HUES64 (cell line): ENCODE results near the gene COL3A1.

Experiments
- H3K27ac ChIP-seq: 2 replicates; pipeline ENCODE4 v1.7.0; 2013; ENCODE audit warnings: low read depth, low read length, inconsistent platforms
- H3K27me3 ChIP-seq: 2 replicates; pipeline ENCODE4 v1.6.1; 2013; ENCODE audit warnings: mild to moderate bottlenecking, low read length; ENCODE audit not compliant: insufficient read depth
- H3K36me3 ChIP-seq: 2 replicates; pipeline ENCODE4 v1.6.1; 2013; ENCODE audit warnings: mild to moderate bottlenecking, low read length; ENCODE audit not compliant: insufficient read depth
- H3K4me1 ChIP-seq: 2 replicates; pipeline ENCODE4 v1.6.1; 2013; ENCODE audit warnings: mild to moderate bottlenecking, low read length, moderate library complexity; ENCODE audit not compliant: insufficient read depth
- H3K4me3 ChIP-seq: 2 replicates; pipeline ENCODE4 v1.5.1; 2013; ENCODE audit warnings: mild to moderate bottlenecking, low read length, moderate library complexity
- H3K9ac ChIP-seq: 2 replicates; pipeline ENCODE4 v1.6.1; 2013; ENCODE audit warnings: mild to moderate bottlenecking, low read depth, low read length
- H3K9me3 ChIP-seq: 2 replicates; pipeline ENCODE4 v1.6.1; 2013; ENCODE audit warnings: low read depth, low read length; ENCODE audit not compliant: insufficient read depth
- WGBS: fragments of 150-250, 120-280 bp; methylation state at CpG from one replicate; pipeline ENCODE4 v1.1.7; 2013; ENCODE audit warnings: missing lambda C conversion rate; 5-methylcytosine and 5-hydroxymethylcytosine counted together

Gene COL3A1

DNA sequence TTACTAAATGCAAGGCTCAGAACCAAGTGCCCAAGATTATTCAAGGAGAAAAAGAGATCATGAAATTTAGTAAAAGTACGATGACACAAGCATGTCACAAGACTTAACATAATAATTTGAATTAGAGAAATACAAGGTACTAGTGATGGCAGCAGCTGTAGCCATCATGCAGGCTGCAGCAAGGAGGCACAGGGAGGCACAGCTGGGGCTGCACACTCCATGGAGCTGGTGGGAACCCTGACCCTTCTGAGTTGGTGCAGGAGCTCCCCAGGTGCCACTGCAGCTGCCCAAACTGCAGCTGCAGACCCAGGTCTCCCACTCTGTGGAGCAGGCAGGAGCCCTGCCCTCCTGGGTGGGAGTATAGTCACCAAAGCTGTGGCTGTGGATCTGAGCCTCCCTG, 46.0 kb downstream of the COL3A1 start:
- no peaks in the 10 kb centered on the region for H3K36me3 ChIP-seq
- no peaks in the 10 kb centered on the region for H3K9me3 ChIP-seq
- no peak overlapping the region for H3K4me3 ChIP-seq
- peaks cover 10% of the 10 kb centered on the region for H3K4me1 ChIP-seq
- H3K27ac ChIP-seq: no peak overlapping the region
- H3K9ac ChIP-seq: no peak overlapping the region
- no peaks in the 10 kb centered on the region for H3K27me3 ChIP-seq
- WGBS: 100% methylated on average over 1 of the region's 1 CpG

DNA sequence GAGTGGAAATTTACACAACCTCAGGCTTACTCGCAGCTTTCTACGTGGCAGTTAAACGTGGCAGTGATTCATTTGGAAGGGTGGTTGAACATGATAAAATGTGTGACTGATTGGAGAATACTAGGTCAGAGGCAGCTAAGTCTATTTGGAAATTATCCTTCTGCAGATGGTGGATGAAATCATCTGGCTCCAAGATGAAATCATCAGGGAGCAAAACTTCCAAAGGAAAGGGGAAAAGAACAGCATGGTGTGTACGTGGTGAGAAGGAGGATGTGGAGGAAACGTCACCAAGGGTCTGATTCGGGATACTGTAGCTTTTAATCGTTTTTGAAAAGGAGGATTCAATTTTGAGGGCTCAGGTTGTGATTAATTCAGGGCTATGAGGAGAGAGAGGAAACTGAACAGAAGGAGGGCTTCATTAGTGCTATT, 47.9 kb downstream of the COL3A1 start:
- H3K4me1 ChIP-seq: no peaks in the 10 kb centered on the region
- no peaks in the 10 kb centered on the region for H3K36me3 ChIP-seq
- 89% methylated on average over 7 of the region's 7 CpGs for WGBS
- H3K9ac ChIP-seq: no peak overlapping the region
- no peaks in the 10 kb centered on the region for H3K27me3 ChIP-seq
- H3K4me3 ChIP-seq: no peak overlapping the region
- no peaks in the 10 kb centered on the region for H3K9me3 ChIP-seq
- no peak overlapping the region for H3K27ac ChIP-seq

DNA sequence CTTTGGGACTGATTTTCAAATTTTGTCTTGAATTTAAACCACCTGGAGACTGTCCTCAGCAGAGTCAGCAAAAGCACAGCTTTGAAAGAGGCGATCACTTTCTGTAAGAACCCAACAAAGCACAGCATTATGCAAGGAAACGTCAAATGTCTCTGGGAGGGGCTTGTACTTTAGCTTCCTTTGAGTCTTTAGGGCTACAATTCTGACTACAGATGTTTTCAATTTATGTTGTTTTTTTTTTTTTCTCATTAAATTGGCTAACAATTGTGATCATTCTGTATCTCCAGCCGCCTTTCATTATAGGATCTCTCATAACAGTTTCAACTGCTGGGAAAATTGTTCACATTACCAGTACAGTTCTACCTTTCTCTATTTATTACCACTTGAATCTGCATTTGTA, 48.3 kb downstream of the COL3A1 start:
- Histone ChIP-seq H3K27ac (no peak overlapping the region), H3K9ac (no peak overlapping the region), H3K27me3 (no peaks in the 10 kb centered on the region), H3K9me3 (no peaks in the 10 kb centered on the region), H3K4me1 (no peaks in the 10 kb centered on the region), H3K36me3 (no peaks in the 10 kb centered on the region), H3K4me3 (no peak overlapping the region)
- 86% methylated on average over 3 of the region's 3 CpGs for WGBS

DNA sequence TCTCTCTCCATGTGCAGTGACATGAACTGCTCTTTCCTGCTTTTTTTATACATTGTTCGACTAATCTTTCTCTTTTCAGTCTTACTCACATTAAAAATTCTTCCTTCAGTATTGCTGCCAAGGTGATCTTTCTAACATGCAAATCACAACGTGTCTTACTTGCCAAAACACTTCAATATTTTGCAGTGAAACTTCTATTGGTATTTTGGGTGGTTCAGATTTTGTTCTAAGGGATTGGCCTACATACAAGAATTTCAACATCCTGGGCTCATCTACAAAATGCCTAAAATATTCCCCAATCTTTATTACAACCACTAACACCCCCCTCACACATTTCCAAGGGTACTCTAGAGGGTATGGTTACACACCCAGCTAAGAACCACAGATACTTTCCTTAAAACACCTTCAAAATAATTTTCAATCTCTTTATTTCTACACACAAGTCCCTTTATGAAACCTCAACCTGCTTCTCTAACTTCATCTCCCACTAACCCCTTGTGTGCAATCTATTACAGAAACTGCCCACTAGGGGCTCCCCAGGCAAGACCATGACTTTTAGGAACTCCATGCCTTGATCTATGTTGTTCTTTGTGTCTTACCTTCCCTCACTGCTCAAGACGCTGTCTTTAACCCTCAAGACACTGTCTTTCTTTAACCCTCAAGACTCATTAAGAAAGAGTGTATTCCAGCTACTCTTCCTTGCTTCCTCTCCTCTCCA, 50.9 kb downstream of the COL3A1 start:
- Histone ChIP-seq H3K4me1 (no peaks in the 10 kb centered on the region), H3K27me3 (no peaks in the 10 kb centered on the region), H3K9ac (no peak overlapping the region), H3K4me3 (no peak overlapping the region), H3K27ac (no peak overlapping the region), H3K36me3 (no peaks in the 10 kb centered on the region), H3K9me3 (no peaks in the 10 kb centered on the region)
- WGBS: 78% methylated on average over 3 of the region's 3 CpGs

DNA sequence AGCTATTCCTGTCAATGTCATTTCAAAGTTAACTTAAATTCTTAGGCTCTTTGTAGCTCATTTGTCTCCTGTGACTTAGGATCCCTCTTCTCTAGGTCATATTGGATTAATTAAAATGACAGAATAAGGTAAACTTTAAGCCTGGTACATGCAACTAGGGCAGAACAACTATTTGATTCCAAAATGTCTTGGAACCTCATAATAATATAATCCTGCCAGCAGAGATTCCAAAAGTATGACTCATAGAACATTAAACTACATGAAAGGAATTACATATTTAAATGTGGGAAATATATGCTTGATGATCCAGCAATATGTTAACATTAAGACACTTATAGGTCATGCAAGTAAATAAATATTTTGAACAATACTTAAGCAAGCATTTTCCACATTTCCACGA, 63.3 kb downstream of the COL3A1 start:
- Histone ChIP-seq H3K27me3 (no peaks in the 10 kb centered on the region), H3K9me3 (no peaks in the 10 kb centered on the region), H3K36me3 (peaks cover 12% of the 10 kb centered on the region), H3K27ac (no peak overlapping the region), H3K4me3 (no peak overlapping the region), H3K4me1 (no peaks in the 10 kb centered on the region), H3K9ac (no peak overlapping the region)
- whole genome bisulfite sequencing: no CpG with 5 or more reads among the region's 1 CpG

DNA sequence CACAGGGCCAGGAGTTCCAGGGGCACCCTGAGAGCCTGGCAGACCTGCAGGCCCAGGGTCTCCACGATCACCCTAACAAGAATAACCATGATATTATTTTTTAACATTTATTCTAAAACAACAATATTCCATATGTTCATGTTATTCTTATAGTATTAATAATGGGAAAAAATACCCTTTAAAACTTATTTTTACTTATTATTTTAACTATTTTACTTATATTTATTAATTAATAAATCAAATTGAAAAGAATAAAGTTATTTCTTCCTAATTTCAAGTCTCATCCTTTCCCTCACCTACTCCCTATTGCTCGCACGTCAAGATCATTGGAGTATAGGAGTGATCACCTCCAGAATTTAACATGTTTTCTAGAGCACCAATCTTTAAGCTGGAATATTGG, 71.7 kb downstream of the COL3A1 start:
- no peaks in the 10 kb centered on the region for H3K4me1 ChIP-seq
- no peak overlapping the region for H3K27ac ChIP-seq
- no peak overlapping the region for H3K9ac ChIP-seq
- H3K9me3 ChIP-seq: no peaks in the 10 kb centered on the region
- peaks cover 14% of the 10 kb centered on the region for H3K36me3 ChIP-seq
- WGBS: no CpG with 5 or more reads among the region's 3 CpGs
- no peak overlapping the region for H3K4me3 ChIP-seq
- H3K27me3 ChIP-seq: no peaks in the 10 kb centered on the region

DNA sequence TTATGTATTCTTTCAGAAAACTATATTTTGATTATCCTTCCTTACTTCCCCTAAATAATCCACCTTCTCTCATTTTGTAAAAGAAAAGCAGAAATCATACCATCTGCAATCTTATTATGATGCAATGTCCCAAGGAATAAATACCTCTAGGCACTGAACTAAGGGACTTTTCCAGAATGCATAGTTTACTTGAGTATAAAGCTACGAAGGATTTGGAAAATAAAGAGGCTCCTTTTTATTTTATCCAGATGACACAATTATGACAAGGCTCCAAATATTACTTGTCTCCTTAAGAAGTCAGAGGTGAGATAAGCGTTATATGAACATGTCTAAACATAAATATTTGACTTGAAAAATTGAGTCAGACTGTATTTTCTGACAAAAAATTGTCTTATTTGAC, 72.1 kb downstream of the COL3A1 start:
- H3K4me3 ChIP-seq: no peak overlapping the region
- H3K9ac ChIP-seq: no peak overlapping the region
- no peaks in the 10 kb centered on the region for H3K27me3 ChIP-seq
- H3K27ac ChIP-seq: no peak overlapping the region
- H3K9me3 ChIP-seq: no peaks in the 10 kb centered on the region
- peaks cover 14% of the 10 kb centered on the region for H3K36me3 ChIP-seq
- no CpG with 5 or more reads among the region's 2 CpGs for WGBS
- H3K4me1 ChIP-seq: no peaks in the 10 kb centered on the region

DNA sequence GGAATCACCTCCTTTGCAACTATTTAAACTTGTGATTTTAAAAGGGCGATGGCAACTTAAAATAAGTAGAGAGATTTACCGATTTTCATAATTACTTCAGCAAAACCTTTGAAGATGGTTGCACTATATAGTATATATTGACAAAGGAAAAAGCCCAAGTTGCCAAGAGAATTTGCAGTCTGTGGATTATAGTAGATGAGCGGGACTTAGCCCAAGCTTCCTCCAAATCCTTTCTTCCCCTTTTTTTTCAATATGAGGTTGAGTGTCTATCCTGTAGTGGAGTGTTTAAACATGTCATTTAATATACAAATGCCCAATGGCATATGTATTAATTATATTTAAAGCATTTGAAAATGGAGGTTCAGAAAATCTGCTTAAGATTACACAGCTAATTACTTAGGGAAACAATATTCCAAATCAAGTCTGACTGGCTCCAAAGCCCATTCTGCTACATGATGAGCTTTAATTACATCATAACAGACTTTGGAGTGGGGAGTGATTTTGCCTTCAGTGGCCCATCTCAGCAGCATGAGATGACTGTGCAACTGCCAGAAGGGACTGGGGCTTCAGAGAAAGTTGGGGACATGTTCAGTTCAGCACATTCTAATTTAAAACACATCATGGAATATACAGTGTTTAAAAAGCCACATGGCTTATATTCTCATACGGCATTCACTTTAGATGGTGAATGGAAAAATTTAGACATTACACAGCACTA, 73.2 kb downstream of the COL3A1 start:
- Histone ChIP-seq H3K36me3 (peaks cover 15% of the 10 kb centered on the region), H3K4me1 (no peaks in the 10 kb centered on the region), H3K4me3 (no peak overlapping the region), H3K27ac (no peak overlapping the region), H3K9ac (no peak overlapping the region), H3K9me3 (no peaks in the 10 kb centered on the region), H3K27me3 (no peaks in the 10 kb centered on the region)
- WGBS: 100% methylated on average over 1 of the region's 4 CpGs

DNA sequence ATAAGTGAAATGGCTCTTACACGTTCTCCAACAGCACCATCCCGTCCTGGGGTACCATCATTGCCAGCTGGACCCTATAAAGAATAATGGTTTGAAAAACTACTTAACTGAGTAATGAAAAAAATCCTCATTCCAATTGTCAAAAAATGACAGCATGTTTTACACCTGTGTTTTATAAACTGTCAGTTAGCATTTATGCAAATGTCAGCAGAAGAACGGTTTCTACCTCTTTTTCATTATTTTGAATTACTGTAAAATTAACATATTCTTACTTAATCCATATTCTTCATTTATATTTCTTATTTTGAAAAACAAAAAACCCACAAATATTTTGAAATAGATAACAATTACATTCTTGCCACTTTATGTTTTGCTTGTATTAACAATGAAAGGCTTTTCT, 74.0 kb downstream of the COL3A1 start:
- H3K27ac ChIP-seq: no peak overlapping the region
- 86% methylated on average over 1 of the region's 3 CpGs for WGBS
- no peaks in the 10 kb centered on the region for H3K4me1 ChIP-seq
- H3K27me3 ChIP-seq: no peaks in the 10 kb centered on the region
- H3K4me3 ChIP-seq: no peak overlapping the region
- peaks cover 11% of the 10 kb centered on the region for H3K36me3 ChIP-seq
- H3K9ac ChIP-seq: no peak overlapping the region
- no peaks in the 10 kb centered on the region for H3K9me3 ChIP-seq

DNA sequence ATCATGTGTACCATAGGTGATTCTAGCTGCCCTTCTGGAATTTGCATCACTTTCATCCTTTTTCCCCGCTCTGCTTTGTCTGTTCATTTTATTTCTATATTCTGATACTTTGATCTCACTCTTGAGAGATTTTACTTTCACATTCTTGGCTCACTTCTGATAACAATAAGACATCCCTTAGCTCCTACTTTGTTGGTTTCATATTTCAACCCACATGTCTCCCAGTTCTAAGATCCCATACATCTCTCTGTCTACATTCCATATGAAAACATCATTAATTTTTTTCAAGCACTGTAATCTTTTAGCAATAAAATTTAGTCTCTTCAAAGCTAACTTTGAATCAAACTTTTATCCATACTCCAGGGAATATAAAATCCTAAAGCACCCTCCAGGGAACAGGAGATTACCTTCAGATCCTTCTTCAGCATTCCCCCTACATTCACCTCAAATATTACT, 75.6 kb downstream of the COL3A1 start:
- H3K9ac ChIP-seq: no peak overlapping the region
- no peaks in the 10 kb centered on the region for H3K4me1 ChIP-seq
- H3K36me3 ChIP-seq: peaks cover 11% of the 10 kb centered on the region
- no peaks in the 10 kb centered on the region for H3K27me3 ChIP-seq
- 100% methylated on average over 1 of the region's 1 CpG for WGBS
- H3K9me3 ChIP-seq: no peaks in the 10 kb centered on the region
- no peak overlapping the region for H3K27ac ChIP-seq
- no peak overlapping the region for H3K4me3 ChIP-seq

DNA sequence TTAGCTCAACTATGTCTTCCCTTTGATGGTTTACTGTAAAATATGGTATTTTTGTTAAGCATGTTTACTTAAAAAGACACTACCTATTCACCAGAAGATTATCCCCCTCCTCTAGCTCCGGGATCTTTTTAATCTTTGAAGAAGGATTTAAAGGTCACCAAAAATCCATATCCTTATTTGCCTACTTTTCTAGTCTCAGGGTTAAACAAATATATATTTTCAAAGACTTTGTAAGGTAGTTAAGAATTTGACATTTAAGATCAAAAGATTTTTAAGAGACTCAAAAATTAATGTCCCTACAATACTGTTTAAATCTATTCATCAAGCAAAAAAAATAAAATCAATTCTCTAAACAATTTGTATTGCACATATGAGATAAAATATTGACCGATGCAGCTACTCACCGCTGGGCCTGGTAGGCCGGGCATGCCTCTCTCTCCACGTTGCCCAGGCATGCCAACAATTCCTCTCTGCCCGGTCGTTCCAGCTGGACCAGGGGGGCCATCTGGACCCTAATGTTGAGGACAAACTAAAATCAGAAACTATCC, 76.1 kb downstream of the COL3A1 start:
- no peaks in the 10 kb centered on the region for H3K9me3 ChIP-seq
- no peak overlapping the region for H3K9ac ChIP-seq
- H3K4me1 ChIP-seq: no peaks in the 10 kb centered on the region
- no peaks in the 10 kb centered on the region for H3K27me3 ChIP-seq
- 92% methylated on average over 6 of the region's 7 CpGs for WGBS
- peaks cover 10% of the 10 kb centered on the region for H3K36me3 ChIP-seq
- no peak overlapping the region for H3K27ac ChIP-seq
- no peak overlapping the region for H3K4me3 ChIP-seq
